ENCODE data around the gene CES3. TPM values are rescaled to one million over a fixed set of nuclear protein-coding genes. Genes with fewer than 3 reads are reported as not detected.

Gene CES3
- total RNA-seq, 2 experiments from 2014 or later: 1.1 to 1.3 TPM

DNA sequence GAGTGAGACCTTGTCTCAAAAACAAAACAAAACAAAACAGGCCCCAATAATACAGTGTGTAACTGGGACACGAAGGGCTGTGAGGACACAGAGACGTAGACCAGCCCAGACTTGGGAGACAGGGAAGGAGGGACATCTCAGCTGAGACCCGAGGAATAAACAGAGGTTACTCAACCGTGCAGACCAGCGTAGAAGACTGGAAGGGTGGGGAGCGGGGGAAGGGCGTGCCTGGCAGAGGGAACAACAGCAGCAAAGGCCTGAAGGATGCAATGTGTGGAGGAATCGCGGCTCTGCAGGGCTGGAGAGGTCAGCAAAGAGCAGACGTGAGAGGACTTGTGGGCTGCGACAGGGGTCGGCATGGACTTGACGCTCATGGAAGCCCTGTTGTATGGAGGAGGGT lies 15.7 kb downstream of the CES3 start:
- Histone ChIP-seq H3K9me3 (ENCODE audit: control insufficient read depth in 1 of 2, insufficient read depth in 1 of 2, low read length in 2 of 2) (no peaks in the 10 kb centered on the region), H3K27ac (ENCODE audit: low read depth in 1 of 2, low read length in 2 of 2) (no peak overlapping the region), H3K27me3 (ENCODE audit: control insufficient read depth in 1 of 2, insufficient read depth in 2 of 2, low read length in 2 of 2) (no peaks in the 10 kb centered on the region), H3K4me1 (ENCODE audit: insufficient read depth, low read length) (peaks cover 16% of the 10 kb centered on the region), H3K4me3 (ENCODE audit: low read length) (no peak overlapping the region), H3K36me3 (ENCODE audit: insufficient read depth, low read length) (no peaks in the 10 kb centered on the region)
- Mint-ChIP-seq H3K9me3 (no peaks in the 10 kb centered on the region), H3K4me1 (ENCODE audit: low read depth) (peaks cover 5% of the 10 kb centered on the region), H3K27me3 (peaks cover 3% of the 10 kb centered on the region), H3K36me3 (ENCODE audit: low read depth) (no peaks in the 10 kb centered on the region), H3K4me3 (no peak overlapping the region), H3K27ac (no peak overlapping the region)
- ChIA-PET CTCF (interaction anchor here (2.7 kb wide), 1 partner anchor 179 kb away, joined by 13 read pairs; no protein-coding TSS in a partner anchor), POLR2A (no interaction called here)
- TF ChIP-seq, protein P1, sequence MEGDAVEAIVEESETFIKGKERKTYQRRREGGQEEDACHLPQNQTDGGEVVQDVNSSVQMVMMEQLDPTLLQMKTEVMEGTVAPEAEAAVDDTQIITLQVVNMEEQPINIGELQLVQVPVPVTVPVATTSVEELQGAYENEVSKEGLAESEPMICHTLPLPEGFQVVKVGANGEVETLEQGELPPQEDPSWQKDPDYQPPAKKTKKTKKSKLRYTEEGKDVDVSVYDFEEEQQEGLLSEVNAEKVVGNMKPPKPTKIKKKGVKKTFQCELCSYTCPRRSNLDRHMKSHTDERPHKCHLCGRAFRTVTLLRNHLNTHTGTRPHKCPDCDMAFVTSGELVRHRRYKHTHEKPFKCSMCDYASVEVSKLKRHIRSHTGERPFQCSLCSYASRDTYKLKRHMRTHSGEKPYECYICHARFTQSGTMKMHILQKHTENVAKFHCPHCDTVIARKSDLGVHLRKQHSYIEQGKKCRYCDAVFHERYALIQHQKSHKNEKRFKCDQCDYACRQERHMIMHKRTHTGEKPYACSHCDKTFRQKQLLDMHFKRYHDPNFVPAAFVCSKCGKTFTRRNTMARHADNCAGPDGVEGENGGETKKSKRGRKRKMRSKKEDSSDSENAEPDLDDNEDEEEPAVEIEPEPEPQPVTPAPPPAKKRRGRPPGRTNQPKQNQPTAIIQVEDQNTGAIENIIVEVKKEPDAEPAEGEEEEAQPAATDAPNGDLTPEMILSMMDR (IDR thresholded peaks at IDR 0.05): no peak
- no peak for DNase-seq
- intact Hi-C loops (cut with DNase I, micrococcal nuclease): loop anchor here (1.0 to 10.0 kb wide), 7 partner anchors 125 to 491 kb away; partner anchors contain the start of gene ZDHHC1 (in 2 of the 2)
- ATAC-seq (ENCODE audit: poor library complexity): no peak

GRCh38 chr16:66977341-66978113 lies 16.5 kb downstream of the CES3 start:
- Histone ChIP-seq H3K27me3 (ENCODE audit: control insufficient read depth in 1 of 2, insufficient read depth in 2 of 2, low read length in 2 of 2) (no peaks in the 10 kb centered on the region), H3K9me3 (ENCODE audit: control insufficient read depth in 1 of 2, insufficient read depth in 1 of 2, low read length in 2 of 2) (no peaks in the 10 kb centered on the region), H3K27ac (ENCODE audit: low read depth in 1 of 2, low read length in 2 of 2) (no peak overlapping the region), H3K36me3 (ENCODE audit: insufficient read depth, low read length) (no peaks in the 10 kb centered on the region), H3K4me1 (ENCODE audit: insufficient read depth, low read length) (peaks cover 23% of the 10 kb centered on the region), H3K4me3 (ENCODE audit: low read length) (no peak overlapping the region)
- POLR2A ChIA-PET: no interaction called here
- Mint-ChIP-seq H3K4me3 (no peak overlapping the region), H3K4me1 (ENCODE audit: low read depth) (peaks cover 5% of the 10 kb centered on the region), H3K36me3 (ENCODE audit: low read depth) (no peaks in the 10 kb centered on the region), H3K27ac (no peak overlapping the region), H3K27me3 (peaks cover 3% of the 10 kb centered on the region), H3K9me3 (no peaks in the 10 kb centered on the region)
- CTCF ChIA-PET: interaction anchor here (1.1 to 1.6 kb wide), 2 partner anchors 122 to 185 kb away, joined by 3 read pairs; no protein-coding TSS in a partner anchor
- ATAC-seq (ENCODE audit: poor library complexity) (peak; percentile 99), DNase-seq (peak; percentile 79 to 95 (median 87))
- intact Hi-C loops (cut with DNase I, micrococcal nuclease): loop anchor here (1.0 to 10.0 kb wide), 7 partner anchors 124 to 490 kb away; partner anchors contain the start of gene ZDHHC1 (in 2 of the 2)
- TF ChIP-seq, protein P1 (IDR thresholded peaks at IDR 0.05): peak; percentile 91

DNA sequence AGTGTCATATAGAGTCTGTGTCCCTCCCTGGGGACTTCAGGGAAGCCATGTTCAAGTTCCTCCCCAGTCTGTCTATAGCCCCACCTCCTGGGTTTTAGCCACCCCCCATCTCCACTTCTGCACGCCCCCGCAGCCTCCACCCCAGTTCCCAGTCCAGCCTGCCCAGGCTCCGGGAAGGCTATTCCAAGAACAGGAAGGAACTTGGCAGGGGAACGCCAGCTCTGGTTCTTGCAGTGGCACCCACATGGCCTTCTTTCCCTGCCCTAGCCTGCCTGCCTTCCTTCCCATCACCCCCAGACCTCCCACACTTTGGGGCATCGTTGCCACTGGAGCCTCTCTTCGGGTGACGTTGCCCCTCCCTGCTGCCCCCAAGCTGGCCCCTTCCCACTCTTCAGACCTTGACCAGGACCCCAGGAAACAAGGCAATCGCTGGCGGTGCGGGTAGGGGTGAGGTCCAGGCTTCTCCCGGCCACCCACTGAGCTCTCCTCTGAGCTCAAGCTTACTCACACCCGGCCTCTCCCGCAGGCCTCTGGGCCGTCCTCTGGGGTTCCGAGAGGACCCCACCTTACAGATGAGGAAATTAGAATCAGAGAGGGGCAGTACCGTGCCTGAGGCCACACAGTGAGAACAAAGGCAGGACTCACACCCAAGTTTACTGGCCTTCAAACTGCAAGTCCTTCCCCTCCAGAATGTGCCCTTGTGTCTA lies 18.1 kb downstream of the CES3 start:
- Histone ChIP-seq H3K27ac (ENCODE audit: low read depth in 1 of 2, low read length in 2 of 2) (no peak overlapping the region), H3K4me3 (ENCODE audit: low read length) (no peak overlapping the region), H3K9me3 (ENCODE audit: control insufficient read depth in 1 of 2, insufficient read depth in 1 of 2, low read length in 2 of 2) (no peaks in the 10 kb centered on the region), H3K4me1 (ENCODE audit: insufficient read depth, low read length) (peaks cover 31% of the 10 kb centered on the region), H3K27me3 (ENCODE audit: control insufficient read depth in 1 of 2, insufficient read depth in 2 of 2, low read length in 2 of 2) (no peaks in the 10 kb centered on the region), H3K36me3 (ENCODE audit: insufficient read depth, low read length) (no peaks in the 10 kb centered on the region)
- no peak overlapping the region for H3K4me3 Mint-ChIP-seq
- intact Hi-C loops (cut with DNase I, micrococcal nuclease): loop anchor here (5.0 to 10.0 kb wide), 4 partner anchors 418 to 488 kb away; partner anchors contain the start of gene ZDHHC1 (in 2 of the 2)
- no peak overlapping the region for H3K27ac Mint-ChIP-seq
- POLR2A ChIA-PET: no interaction called here
- peaks cover 3% of the 10 kb centered on the region for H3K27me3 Mint-ChIP-seq
- TF ChIP-seq, protein P1 (IDR thresholded peaks at IDR 0.05): no peak
- no peak for ATAC-seq (ENCODE audit: poor library complexity)
- CTCF ChIA-PET: interaction anchor here (1.5 kb wide), 1 partner anchor 176 kb away, joined by 5 read pairs; no protein-coding TSS in a partner anchor
- no peaks in the 10 kb centered on the region for H3K9me3 Mint-ChIP-seq
- no peak for DNase-seq
- H3K36me3 Mint-ChIP-seq (ENCODE audit: low read depth): no peaks in the 10 kb centered on the region
- peaks cover 10% of the 10 kb centered on the region for H3K4me1 Mint-ChIP-seq (ENCODE audit: low read depth)

All from CD4-positive, alpha-beta T cell (primary cell).